Astrocyte (in vitro differentiated cells and primary cell): ENCODE measurements around the gene FBN3.

Source experiments
- CTCF ChIP-seq: IDR thresholded peaks from 2 replicates; pipeline ENCODE4 v1.5.1; 2011; ENCODE audit warnings: low read depth, mild to moderate bottlenecking, inconsistent platforms, low read length, moderate library complexity; ENCODE audit not compliant: insufficient read depth
- EZH2 ChIP-seq: IDR thresholded peaks from 2 replicates; pipeline ENCODE4 v1.6.1; 2012; ENCODE audit warnings: mild to moderate bottlenecking, low read length, inconsistent platforms; ENCODE audit not compliant: insufficient read depth

- TF ChIP-seq CTCF (no peak), EZH2 (no peak)
These were observed 48.1 kb downstream of the FBN3 start for GRCh38 chr19:8101311-8101710.
